ENCODE results near the gene AKAP17A.

The AKAP17A gene

GRCh38 chrX:1591102-1591862, at the start of gene AKAP17A:
Gene AKAP17A (plus strand): TSS chrX:1591604. CDS start chrX:1593463, 1,859 bp downstream.
- peak within 1 kb of the TSS; percentile 92 for H3K4me3 ChIP-seq (ENCODE audit: low read depth, low read length)

GRCh38 chrX:1542994-1543725, 48.2 kb upstream of the AKAP17A start:
- H3K4me3 ChIP-seq (ENCODE audit: low read depth, low read length), result no peak overlapping the region
- TF ChIP-seq CTCF (IDR thresholded peaks at IDR 0.05; ENCODE audit: low read depth, low read length), result no peak

More at GRCh38 chrX:1591102-1591862, at the start of gene AKAP17A:
- TF ChIP-seq CTCF (IDR thresholded peaks at IDR 0.05; ENCODE audit: low read depth, low read length), result no peak

- no peak overlapping the region for H3K4me3 ChIP-seq (ENCODE audit: low read depth, low read length)
- no peak for TF ChIP-seq CTCF (IDR thresholded peaks at IDR 0.05; ENCODE audit: low read depth, low read length)
Measured at GRCh38 chrX:1545776-1546408, 45.5 kb upstream of the AKAP17A start.

- no peak for TF ChIP-seq CTCF (IDR thresholded peaks at IDR 0.05; ENCODE audit: low read depth, low read length)
- H3K4me3 ChIP-seq (ENCODE audit: low read depth, low read length), result no peak overlapping the region
Measured at GRCh38 chrX:1546691-1547251, 44.6 kb upstream of the AKAP17A start.

- TF ChIP-seq CTCF (IDR thresholded peaks at IDR 0.05; ENCODE audit: low read depth, low read length), result no peak
- no peak overlapping the region for H3K4me3 ChIP-seq (ENCODE audit: low read depth, low read length)
Measured at GRCh38 chrX:1551959-1552546, 39.4 kb upstream of the AKAP17A start.

- TF ChIP-seq CTCF (IDR thresholded peaks at IDR 0.05; ENCODE audit: low read depth, low read length), result no peak
- H3K4me3 ChIP-seq (ENCODE audit: low read depth, low read length), result no peak overlapping the region
Measured at GRCh38 chrX:1554469-1555210, 36.8 kb upstream of the AKAP17A start.

All from WI38 (cell line).